Measurements from ENCODE around the gene PPP1R11.

DNA sequence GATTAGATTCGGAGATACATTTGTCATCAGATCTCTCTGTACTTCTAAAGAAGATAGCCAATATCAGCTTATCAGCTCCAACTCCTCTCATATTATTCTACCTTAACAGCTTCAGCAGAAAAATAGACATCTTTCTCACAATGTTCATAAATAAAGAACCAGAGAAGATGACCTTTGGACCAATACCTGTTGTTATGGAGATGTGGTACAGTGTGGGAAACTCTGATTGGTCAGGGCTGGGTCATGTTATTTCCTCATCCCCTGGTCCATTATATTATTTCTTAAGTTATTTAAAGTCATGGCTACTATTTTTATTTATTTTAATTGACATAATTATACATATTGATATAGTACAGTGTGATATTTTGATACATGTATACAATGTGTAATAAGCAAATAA lies 41.8 kb upstream of the PPP1R11 start:
- TF ChIP-seq L3MBTL2 (conservative IDR thresholded peaks at IDR 0.05) (no peak), FOXK2 (IDR thresholded peaks at IDR 0.05) (no peak), SP1 (IDR thresholded peaks at IDR 0.05) (no peak), LEF1 (IDR thresholded peaks at IDR 0.05; ENCODE audit: borderline replicate concordance) (no peak), FOXM1 (IDR thresholded peaks at IDR 0.05; ENCODE audit: borderline replicate concordance) (no peak), ELF4 (IDR thresholded peaks at IDR 0.05) (no peak), TARDBP (IDR thresholded peaks at IDR 0.05) (no peak), HDGF (IDR thresholded peaks at IDR 0.05; ENCODE audit: borderline replicate concordance) (no peak)

All from HEK293T (cell line).